NCI-H1694 (cell line): Measurements from ENCODE around the gene ZNF737.
A peak's percentile ranks its signal among the peaks of the same experiment; 100 is the strongest.
"Not testable (repeated sequence)": the region's sequence is repeated elsewhere in the genome, so short reads cannot be mapped to it uniquely, and the experiment has no call there.

ENCODE experiments used
- DNase-seq: peaks from one replicate; lab custom pipeline; 2025; lab: John Stamatoyannopoulos, UW

Gene ZNF737

DNA sequence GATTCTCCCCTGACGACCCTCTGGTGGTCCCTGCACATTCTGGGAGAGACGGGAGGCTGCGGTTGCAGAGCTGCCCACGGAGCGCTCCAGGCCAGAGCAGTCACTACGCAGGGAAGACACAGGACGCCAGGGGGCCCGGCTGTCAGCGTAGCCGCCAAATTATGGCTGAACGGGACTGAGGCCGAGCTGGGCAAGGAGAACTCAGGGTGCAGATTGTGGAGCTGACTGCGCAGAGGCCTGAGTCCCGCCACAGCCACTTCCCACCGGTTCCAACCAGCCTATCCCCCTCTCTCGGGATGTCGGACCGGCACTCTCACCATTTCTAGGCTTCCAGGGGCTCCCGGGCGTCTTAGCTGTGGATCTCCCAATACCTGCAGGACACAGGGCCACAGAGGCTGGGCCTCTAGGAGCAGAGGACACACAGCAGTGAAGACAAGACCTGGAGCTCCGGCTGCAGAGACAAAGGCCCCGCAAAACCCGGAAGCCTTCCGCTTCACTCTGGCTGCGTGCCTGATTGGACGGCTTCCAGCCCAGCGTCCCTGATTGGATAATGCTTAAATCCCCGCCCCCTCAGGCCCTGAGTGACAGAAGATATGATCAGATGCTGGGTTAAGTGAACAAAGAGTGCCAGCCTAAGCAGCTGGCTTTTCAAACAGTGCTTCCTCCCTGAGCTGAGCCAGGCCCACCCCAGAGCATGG is at the start of gene ZNF737:
Gene ZNF737 (minus strand): TSS at position 461 of the 698 bp plus-strand sequence. CDS start 141 bp downstream, at position 320.
- DNase-seq: peak; percentile 95

DNA sequence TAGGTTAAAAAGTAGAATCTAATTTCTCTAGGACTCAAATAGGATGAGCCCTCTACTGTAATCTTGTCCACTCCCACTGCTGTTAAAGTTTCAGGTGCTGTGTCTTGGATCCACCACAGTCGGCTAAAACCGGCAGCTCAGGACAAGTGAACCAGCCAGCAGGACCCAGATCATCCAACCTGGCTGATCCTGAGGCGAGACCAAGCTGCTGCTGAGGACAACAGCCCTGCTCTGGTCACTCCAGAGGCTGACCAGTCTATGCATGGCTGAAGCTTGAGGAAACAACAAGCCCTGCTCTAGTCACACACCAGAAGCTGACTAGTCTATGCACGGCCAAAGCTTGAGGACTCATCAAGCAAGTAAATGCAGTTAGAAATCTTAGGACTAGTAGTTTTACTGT is 49.4 kb upstream of the ZNF737 start:
- not testable (repeated sequence) for DNase-seq

DNA sequence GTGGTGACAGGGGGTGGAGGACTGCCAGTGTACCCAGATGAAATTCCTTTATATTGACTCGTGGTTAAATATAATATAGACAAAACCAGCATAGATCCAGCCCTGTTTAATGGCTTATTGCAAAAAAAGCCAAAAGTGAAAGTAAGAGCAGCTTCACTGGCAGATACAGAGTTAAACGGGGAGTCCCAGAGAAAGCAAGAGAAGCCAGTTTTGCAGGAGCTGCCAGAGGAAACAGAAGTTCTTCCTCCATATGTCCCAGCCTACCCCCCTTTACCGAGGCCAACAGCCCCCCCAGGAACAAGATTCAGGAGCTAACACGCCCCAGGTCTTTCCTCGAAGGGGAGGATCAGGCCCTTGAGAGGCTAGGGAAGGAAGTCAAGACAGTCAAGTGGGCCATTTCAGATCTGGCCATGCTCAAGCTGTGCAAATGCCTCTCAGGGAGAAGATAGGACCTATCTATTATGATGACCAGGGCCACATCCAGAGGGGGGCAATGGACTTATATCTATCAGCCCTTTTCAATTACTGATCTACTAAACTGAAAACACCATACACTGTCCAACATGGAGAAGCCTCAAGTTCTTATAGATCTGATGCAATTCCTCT is 47.2 kb upstream of the ZNF737 start:
- no peak for DNase-seq

DNA sequence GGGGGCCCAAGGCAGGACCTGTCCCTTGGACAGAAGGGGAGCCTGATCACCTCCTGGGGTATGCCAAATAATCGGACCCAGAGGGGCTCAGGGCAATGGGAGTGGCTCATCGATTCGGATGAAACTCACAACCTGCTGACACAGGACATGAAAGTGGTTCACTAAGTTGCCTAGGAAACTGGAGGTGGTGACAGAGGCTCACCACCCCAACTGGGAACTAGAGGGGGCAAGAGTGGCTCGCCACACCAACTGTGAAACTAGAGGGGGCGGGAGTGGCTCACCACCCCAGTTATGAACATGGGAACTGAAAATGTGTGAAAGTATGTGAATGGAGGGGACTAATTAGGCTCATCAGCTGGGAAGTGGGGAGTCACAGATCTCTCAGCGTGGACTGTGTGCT is 46.3 kb upstream of the ZNF737 start:
- no peak for DNase-seq

DNA sequence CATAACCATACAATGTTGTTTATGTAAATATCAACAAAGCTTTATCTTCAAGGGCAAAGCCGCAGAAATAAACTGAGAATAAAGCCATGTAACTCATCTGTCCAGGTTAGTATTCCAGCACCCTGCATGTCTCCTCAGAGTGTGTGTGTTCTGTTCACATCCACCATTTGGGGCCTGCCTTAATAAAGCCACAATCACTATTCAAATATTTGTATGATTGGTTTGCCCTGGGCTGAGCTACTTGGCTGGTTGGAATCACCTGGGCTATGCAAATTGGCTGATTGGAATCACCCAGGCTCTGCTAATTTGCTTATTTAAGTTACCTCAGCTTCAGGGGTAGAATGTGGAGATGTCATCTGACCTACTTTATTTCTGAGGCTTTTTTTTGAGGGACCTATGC is 42.4 kb upstream of the ZNF737 start:
- no peak for DNase-seq

DNA sequence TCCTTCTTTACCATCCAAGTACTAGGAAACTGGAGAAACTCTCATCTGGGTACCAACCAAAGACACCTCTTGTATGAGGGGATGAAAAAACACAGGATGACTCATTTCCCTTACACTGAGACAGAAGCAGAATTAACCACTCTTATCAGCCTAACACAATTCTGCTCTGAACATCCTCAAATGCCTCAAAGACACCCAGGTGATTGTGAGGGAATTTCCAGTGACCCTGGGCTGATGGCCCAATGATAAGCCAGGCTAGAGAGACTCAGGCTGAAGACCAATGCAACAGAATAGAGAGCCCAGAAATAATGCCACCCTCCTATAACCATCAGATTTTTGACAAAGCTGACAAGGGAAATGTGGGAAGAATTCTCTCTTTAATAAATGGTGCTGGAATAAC is 7.0 kb downstream of the ZNF737 start:
- no peak for DNase-seq

DNA sequence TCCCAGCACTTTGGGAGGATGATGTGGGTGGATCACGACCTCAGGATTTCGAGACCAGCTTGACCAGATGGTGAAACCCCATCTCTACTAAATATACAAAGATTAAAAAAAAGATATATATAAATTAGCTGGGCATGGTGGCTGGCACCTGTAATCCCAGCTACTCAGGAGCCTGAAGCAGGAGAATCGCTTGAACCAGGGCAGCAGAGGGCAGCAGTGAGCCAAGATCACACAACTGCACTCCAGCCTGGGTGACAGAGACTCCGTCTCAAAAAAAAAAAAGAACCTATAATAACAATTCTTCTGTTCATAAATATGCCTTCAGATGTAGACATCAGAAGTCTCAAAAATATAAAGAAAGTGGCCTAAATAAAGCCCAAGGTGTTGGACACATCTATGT is 7.6 kb downstream of the ZNF737 start:
- no peak for DNase-seq

DNA sequence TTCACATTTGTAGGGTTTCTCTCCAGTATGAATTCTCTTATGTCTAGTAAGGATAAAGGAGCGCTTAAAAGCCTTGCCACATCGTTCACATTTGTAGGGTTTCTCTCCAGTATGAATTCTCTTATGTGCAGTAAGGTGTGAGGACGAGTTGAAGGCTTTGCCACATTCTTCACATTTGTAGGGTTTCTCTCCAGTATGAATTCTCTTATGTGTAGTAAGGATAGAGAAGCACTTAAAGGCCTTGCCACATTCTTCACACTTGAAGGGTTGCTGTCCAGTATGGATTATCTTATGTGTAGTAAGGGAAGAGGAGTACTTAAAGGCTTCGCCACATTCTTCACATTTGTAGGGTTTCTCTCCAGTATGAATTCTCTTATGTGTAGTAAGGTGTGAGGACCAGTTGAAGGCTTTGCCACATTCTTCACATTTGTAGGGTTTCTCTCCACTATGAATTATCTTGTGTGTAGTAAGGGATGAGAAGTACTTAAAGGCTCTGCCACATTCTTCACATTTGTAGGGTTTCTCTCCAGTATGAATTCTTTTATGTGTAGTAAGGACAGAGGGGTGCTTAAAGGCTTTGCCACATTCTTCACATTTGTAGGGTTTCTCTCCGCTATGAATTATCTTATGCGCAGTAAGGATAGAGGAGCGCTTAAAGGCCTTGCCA is 20.8 kb downstream of the ZNF737 start:
- DNase-seq: not testable (repeated sequence)

DNA sequence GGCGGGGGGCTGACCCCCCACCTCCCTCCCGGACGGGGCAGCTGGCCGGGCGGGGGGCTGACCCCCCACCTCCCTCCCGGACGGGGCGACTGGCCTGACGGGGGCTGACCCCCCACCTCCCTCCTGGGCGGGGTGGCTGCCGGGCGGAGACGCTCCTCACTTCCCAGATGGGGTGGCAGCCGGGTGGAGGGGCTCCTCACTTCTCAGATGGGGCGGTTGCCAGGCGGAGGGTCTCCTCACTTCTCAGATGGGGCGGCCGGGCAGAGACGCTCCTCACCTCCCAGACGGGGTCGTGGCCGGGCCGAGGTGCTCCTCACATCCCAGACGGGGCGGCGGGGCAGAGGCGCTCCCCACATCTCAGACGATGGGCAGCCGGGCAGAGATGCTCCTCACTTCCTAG is 35.3 kb downstream of the ZNF737 start:
- DNase-seq: not testable (repeated sequence)

DNA sequence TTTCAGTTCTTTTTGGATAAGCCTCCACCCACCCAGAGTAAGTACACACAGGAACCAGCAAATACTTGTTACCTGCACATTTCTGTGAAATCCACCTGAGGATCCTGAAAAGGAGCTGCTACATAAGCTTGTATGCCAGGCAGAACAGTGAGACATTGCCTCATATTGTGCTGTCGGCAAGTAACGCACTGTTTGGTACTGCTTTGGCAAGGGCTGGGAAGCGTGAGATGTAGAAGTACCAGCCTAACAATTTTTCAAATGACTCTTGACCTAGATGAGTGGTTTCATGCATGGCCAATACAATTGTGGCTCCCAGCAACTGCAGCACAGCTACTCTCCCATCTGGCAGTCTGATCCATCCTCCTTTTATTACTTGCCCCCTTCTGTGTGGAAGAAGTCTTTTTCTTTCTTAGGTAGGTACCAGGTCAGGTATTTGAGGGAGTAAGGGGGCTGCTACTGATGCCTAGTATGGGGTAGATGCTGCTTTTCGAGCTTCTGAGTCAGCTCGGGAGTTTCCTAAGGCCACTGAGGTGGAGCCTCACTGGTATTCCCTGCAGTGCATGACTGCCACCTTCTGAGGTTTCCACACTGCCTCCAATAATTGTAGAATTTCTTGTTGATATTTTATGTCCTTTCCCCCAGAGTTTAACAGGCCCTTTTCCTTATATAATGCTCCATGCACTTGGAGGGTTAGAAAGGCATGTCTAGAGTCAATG is 52.2 kb downstream of the ZNF737 start:
- no peak for DNase-seq

DNA sequence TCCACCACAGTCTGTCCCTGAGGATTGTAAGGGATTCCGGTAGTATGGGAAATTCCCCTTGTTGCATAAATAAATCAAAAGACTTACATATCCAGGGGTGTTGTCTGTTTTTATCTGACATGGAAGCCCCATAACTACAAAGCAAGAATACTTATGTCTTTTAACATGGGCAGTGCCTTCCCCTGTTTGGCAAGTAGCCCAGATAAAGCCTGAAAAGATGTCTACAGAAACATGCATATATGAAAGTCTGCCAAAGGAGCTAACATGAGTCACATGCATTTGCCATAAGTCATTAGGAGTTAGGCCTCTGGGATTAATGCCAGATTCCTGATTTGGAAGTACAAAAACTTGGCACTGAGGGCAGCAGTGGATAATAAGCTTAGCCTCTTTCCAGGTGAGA is 62.1 kb downstream of the ZNF737 start:
- no peak for DNase-seq
